SK-N-SH (cell line): ENCODE results near the gene DOK3.

Source experiments
- CHD2 ChIP-seq: fragments of 150-350 bp; IDR thresholded peaks from 2 replicates; pipeline ENCODE4 v1.6.1; 2018; ENCODE audit warnings: low read length; ENCODE audit not compliant: partially characterized antibody
- ELF1 ChIP-seq: IDR thresholded peaks from 2 replicates; pipeline ENCODE4 v1.4.0; 2012
- POLR2AphosphoS5 ChIP-seq: IDR thresholded peaks from 2 replicates; pipeline ENCODE4 v1.6.1; 2012; ENCODE audit warnings: low read depth, low read length
- RAD21 ChIP-seq: IDR thresholded peaks from 2 replicates; pipeline ENCODE4 v1.6.1; 2012; ENCODE audit warnings: mild to moderate bottlenecking, low read length
- SMC3 ChIP-seq: IDR thresholded peaks from 2 replicates; pipeline ENCODE4 v1.6.1; 2012; ENCODE audit warnings: low read depth, low read length, improper control_type of control experiment
- TAF1 ChIP-seq: IDR thresholded peaks from 2 replicates; pipeline ENCODE4 v1.6.1; 2012; ENCODE audit warnings: low read depth, mild to moderate bottlenecking, low read length, moderate library complexity, borderline replicate concordance
- TF ChIP-seq, protein P1 (sequence below): fragments of 200-600 bp; sonication (generic); IDR thresholded peaks from 2 replicates; pipeline ENCODE4 v1.6.1; 2017; ENCODE audit warnings: antibody characterized with exemption, mild to moderate bottlenecking, moderate library complexity
- TF ChIP-seq, protein P2 (sequence below): IDR thresholded peaks from 2 replicates; pipeline ENCODE4 v1.6.1; 2012; ENCODE audit warnings: mild to moderate bottlenecking, low read depth, low read length, moderate library complexity
- TF ChIP-seq, protein P3 (sequence below): IDR thresholded peaks from 2 replicates; pipeline ENCODE4 v1.4.0; 2012; ENCODE audit warnings: low read depth

DNA sequence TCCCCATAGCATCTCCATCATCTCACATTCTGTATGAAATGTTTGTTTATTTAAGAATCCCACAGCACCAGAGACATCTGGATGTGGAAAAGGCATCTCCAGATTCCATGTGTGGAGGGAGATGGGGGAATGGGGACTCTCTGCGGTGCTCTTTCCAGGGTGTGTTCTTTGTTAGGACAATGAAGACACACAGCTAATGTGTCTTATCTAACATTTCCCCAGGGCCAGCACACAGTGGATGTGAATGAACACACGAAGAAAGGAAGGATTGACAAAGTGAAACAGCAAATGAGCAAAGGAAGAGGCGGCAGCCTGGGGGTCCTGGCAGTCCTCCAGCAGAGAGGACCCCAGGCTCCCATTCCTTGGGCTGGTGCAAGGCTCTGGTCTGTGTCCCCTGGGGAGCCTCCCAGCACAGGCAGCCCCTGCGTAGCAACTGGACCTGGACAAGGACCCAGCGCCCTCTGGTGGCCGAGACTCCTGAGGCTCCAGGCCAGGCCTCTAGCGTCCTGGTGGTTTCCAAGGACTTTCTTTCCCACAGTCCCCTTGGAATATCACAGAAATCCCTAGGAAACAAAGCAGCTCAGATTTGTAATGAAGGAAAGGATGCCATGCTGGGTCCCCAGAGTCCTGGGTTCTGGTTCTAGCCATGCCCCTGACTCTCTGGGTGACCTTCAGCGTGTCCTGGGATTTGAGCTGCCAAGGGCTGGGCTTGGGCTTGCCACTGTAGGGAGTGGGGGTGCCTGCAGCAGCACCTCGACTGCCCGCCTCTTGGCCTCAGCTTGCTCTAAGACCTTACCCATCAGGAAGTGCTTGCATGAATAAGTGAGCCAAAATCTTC lies 8.7 kb downstream of the DOK3 start:
- TF ChIP-seq, protein P1, sequence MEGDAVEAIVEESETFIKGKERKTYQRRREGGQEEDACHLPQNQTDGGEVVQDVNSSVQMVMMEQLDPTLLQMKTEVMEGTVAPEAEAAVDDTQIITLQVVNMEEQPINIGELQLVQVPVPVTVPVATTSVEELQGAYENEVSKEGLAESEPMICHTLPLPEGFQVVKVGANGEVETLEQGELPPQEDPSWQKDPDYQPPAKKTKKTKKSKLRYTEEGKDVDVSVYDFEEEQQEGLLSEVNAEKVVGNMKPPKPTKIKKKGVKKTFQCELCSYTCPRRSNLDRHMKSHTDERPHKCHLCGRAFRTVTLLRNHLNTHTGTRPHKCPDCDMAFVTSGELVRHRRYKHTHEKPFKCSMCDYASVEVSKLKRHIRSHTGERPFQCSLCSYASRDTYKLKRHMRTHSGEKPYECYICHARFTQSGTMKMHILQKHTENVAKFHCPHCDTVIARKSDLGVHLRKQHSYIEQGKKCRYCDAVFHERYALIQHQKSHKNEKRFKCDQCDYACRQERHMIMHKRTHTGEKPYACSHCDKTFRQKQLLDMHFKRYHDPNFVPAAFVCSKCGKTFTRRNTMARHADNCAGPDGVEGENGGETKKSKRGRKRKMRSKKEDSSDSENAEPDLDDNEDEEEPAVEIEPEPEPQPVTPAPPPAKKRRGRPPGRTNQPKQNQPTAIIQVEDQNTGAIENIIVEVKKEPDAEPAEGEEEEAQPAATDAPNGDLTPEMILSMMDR, result peak; percentile 94
- TF ChIP-seq POLR2AphosphoS5 (no peak), RAD21 (peak; percentile 87), CHD2 (no peak), TAF1 (no peak), SMC3 (peak; percentile 91), ELF1 (no peak)
- TF ChIP-seq, protein P2, sequence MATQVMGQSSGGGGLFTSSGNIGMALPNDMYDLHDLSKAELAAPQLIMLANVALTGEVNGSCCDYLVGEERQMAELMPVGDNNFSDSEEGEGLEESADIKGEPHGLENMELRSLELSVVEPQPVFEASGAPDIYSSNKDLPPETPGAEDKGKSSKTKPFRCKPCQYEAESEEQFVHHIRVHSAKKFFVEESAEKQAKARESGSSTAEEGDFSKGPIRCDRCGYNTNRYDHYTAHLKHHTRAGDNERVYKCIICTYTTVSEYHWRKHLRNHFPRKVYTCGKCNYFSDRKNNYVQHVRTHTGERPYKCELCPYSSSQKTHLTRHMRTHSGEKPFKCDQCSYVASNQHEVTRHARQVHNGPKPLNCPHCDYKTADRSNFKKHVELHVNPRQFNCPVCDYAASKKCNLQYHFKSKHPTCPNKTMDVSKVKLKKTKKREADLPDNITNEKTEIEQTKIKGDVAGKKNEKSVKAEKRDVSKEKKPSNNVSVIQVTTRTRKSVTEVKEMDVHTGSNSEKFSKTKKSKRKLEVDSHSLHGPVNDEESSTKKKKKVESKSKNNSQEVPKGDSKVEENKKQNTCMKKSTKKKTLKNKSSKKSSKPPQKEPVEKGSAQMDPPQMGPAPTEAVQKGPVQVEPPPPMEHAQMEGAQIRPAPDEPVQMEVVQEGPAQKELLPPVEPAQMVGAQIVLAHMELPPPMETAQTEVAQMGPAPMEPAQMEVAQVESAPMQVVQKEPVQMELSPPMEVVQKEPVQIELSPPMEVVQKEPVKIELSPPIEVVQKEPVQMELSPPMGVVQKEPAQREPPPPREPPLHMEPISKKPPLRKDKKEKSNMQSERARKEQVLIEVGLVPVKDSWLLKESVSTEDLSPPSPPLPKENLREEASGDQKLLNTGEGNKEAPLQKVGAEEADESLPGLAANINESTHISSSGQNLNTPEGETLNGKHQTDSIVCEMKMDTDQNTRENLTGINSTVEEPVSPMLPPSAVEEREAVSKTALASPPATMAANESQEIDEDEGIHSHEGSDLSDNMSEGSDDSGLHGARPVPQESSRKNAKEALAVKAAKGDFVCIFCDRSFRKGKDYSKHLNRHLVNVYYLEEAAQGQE, result no peak
- TF ChIP-seq, protein P3, sequence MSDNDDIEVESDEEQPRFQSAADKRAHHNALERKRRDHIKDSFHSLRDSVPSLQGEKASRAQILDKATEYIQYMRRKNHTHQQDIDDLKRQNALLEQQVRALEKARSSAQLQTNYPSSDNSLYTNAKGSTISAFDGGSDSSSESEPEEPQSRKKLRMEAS, result no peak
